Measurements from ENCODE around the gene EEIG2. TPM values are rescaled to one million over a fixed set of nuclear protein-coding genes. Genes with fewer than 3 reads are reported as not detected.
"Not testable (repeated sequence)": the region's sequence is repeated elsewhere in the genome, so short reads cannot be mapped to it uniquely, and the experiment has no call there.

EEIG2 gene
- total RNA-seq, 2 experiments from 2014 or later = 7.8 to 7.9 TPM

DNA sequence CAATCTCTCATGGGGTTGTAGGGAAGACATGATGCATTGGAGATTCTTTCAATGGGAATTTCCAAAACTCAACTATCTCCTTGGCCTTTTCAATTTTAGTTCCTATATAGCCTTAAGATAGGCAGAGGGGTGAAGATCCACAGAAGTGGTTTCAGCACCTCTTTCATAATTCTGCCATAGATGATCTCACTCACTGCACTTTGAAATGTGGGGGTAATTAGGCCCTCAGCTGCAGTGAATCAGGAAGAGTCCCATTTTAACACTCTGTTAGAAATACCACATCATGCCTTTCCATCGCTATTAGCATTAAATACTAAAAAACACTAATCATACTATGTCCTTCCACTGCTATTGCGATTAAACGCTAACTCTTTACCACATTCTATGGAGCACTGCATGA, 25.1 kb upstream of the EEIG2 start:
- DNase-seq = no peak
- peaks cover 9% of the 10 kb centered on the region for H3K4me1 Mint-ChIP-seq
- H3K36me3 Mint-ChIP-seq = no peaks in the 10 kb centered on the region
- H3K27me3 Mint-ChIP-seq = no peaks in the 10 kb centered on the region
- H3K4me3 Mint-ChIP-seq = no peak overlapping the region
- peaks cover 3% of the 10 kb centered on the region for H3K9me3 Mint-ChIP-seq
- no peak overlapping the region for H3K27ac Mint-ChIP-seq

DNA sequence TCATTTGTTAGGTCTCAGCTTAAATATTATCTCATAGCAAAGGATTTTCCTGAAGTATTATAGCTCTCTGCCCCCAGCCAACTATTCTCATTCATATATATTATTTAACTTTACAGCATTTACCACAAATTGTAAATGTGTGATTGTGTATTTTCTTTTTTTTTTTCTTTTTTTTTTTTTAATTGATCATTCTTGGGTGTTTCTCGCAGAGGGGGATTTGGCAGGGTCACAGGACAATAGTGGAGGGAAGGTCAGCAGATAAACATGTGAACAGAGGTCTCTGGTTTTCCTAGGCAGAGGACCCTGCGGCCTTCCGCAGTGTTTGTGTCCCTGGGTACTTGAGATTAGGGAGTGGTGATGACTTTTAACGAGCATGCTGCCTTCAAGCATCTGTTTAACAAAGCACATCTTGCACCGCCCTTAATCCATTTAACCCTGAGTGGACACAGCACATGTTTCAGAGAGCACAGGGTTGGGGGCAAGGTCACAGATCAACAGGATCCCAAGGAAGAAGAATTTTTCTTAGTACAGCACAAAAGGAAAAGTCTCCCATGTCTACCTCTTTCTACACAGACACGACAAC, 24.5 kb upstream of the EEIG2 start:
- not testable (repeated sequence) for H3K27me3 Mint-ChIP-seq, H3K36me3 Mint-ChIP-seq, H3K4me1 Mint-ChIP-seq, H3K4me3 Mint-ChIP-seq, DNase-seq, H3K27ac Mint-ChIP-seq, H3K9me3 Mint-ChIP-seq

DNA sequence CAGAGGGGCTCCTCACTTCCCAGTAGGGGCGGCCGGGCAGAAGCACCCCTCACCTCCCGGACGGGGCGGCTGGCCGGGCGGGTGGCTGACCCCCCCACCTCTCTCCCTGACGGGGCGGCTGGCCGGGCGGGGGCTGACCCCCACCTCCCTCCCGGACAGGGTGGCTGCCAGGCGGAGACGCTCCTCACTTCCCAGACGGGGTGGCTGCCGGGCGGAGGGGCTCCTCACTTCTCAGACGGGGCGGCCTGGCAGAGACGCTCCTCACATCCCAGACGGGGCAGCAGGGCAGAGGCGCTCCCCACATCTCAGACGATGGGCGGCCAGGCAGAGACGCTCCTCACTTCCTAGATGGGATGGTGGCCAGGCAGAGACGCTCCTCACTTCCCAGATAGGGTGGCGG, 23.9 kb upstream of the EEIG2 start:
- H3K27ac Mint-ChIP-seq, H3K4me1 Mint-ChIP-seq: not testable (repeated sequence)

DNA sequence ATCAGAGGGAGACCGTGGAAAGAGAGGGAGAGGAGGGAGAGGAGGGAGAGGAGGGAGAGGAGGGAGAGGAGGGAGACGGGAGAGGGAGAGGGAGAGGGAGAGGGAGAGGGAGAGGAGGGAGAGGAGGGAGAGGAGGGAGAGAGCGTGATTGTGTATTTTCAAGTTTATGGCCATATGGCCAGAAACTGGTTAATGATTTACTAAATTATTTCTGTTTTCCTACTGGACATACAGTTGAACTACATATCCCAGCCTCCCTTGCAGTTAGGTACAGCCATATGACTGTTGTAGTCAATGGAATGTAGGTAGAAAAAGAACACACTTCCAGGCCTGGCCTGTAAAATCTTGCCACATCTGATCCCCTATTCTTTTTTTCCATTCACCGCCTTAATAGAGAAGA, 23.1 kb upstream of the EEIG2 start:
- H3K27me3 Mint-ChIP-seq, H3K4me3 Mint-ChIP-seq, H3K9me3 Mint-ChIP-seq, H3K36me3 Mint-ChIP-seq, H3K4me1 Mint-ChIP-seq, DNase-seq, H3K27ac Mint-ChIP-seq: not testable (repeated sequence)

More for the DNA sequence above, 23.9 kb upstream of the EEIG2 start:
- not testable (repeated sequence) for H3K27me3 Mint-ChIP-seq, H3K4me3 Mint-ChIP-seq, DNase-seq, H3K36me3 Mint-ChIP-seq, H3K9me3 Mint-ChIP-seq

DNA sequence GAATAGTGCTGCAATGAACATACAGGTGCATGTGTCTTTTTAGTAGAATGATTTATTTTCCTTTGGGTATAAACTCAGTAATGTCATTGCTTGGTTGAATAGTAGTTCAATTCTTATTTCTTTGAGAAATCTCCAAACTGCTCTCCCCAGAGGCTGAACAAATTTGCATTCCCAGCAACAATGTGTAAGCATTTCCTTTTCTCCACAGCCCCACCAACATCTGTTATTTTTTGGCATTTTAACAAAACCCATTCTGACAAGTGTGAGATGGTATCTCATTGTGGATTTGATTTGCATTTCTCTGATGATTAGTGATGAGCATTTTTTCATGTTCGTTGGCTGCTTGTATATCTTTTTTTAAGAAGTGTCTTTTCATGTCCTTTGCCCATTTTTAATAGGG, 21.9 kb upstream of the EEIG2 start:
- DNase-seq = no peak
- peaks cover 3% of the 10 kb centered on the region for H3K9me3 Mint-ChIP-seq
- H3K27ac Mint-ChIP-seq = no peak overlapping the region
- H3K27me3 Mint-ChIP-seq = no peaks in the 10 kb centered on the region
- no peaks in the 10 kb centered on the region for H3K36me3 Mint-ChIP-seq
- H3K4me1 Mint-ChIP-seq = peaks cover 9% of the 10 kb centered on the region
- H3K4me3 Mint-ChIP-seq = no peak overlapping the region

DNA sequence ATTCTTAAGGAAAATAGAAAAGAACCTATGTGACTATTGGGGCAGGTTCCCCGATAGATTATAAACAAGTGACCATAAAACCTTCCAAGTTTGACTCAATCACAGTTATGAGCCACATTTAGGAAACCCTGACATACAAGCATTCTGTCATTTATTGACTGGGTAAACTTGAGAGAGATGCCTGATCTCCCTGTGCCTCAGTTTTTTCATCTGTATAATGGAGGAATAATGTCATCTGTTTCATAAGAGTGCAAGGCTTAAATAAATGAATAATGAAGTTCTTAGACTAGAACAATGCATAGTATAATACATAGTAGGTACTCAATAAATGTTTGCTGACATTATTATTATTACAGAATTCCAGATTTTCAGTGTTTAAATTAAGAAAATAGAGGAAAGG, 18.9 kb upstream of the EEIG2 start:
- H3K9me3 Mint-ChIP-seq = peaks cover 3% of the 10 kb centered on the region
- H3K4me3 Mint-ChIP-seq = no peak overlapping the region
- H3K36me3 Mint-ChIP-seq = no peaks in the 10 kb centered on the region

DNA sequence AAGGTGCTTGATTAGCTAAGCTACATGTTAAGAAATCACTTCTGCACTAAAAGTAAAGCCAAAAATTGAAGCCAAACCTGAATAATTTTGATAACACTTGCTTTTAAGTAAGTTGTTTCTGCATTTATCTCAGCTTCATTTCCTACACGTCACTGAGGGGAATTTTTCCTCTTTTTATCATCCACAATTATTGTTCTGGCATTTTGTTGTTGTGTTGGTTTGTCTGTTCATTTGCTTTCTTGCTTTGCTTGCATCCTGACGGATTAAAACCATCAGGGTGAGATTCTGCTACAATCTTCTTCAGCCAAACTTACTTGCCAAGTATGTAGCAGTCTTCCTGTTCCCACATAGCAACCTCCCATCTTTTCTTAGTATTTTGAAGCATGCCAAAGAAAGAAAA, 18.0 kb upstream of the EEIG2 start:
- H3K4me1 Mint-ChIP-seq = peaks cover 3% of the 10 kb centered on the region
- H3K9me3 Mint-ChIP-seq = peaks cover 3% of the 10 kb centered on the region
- H3K4me3 Mint-ChIP-seq = no peak overlapping the region
- no peaks in the 10 kb centered on the region for H3K36me3 Mint-ChIP-seq
- no peak for DNase-seq
- H3K27me3 Mint-ChIP-seq = peaks cover 10% of the 10 kb centered on the region
- no peak overlapping the region for H3K27ac Mint-ChIP-seq

More for the DNA sequence above, 18.9 kb upstream of the EEIG2 start:
- no peak for DNase-seq
- Mint-ChIP-seq H3K27me3 (peaks cover 6% of the 10 kb centered on the region), H3K27ac (no peak overlapping the region), H3K4me1 (peaks cover 3% of the 10 kb centered on the region)

DNA sequence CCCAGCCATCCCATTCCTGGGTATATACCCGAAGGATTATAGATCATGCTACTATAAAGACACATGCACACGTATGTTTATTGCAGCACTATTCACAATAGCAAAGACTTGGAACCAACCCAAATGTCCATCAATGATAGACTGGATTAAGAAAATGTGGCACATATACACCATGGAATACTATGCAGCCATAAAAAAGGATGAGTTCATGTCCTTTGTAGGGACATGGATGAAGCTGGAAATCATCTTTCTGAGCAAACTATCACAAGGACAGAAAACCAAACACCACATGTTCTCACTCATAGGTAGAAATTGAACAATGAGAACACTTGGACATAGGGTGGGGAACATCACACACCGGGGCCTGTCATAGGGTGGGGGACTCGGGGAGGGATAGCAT, 12.4 kb upstream of the EEIG2 start:
- H3K27me3 Mint-ChIP-seq = peaks cover 17% of the 10 kb centered on the region
- H3K4me1 Mint-ChIP-seq, H3K4me3 Mint-ChIP-seq, H3K36me3 Mint-ChIP-seq, H3K9me3 Mint-ChIP-seq, H3K27ac Mint-ChIP-seq, DNase-seq: not testable (repeated sequence)

DNA sequence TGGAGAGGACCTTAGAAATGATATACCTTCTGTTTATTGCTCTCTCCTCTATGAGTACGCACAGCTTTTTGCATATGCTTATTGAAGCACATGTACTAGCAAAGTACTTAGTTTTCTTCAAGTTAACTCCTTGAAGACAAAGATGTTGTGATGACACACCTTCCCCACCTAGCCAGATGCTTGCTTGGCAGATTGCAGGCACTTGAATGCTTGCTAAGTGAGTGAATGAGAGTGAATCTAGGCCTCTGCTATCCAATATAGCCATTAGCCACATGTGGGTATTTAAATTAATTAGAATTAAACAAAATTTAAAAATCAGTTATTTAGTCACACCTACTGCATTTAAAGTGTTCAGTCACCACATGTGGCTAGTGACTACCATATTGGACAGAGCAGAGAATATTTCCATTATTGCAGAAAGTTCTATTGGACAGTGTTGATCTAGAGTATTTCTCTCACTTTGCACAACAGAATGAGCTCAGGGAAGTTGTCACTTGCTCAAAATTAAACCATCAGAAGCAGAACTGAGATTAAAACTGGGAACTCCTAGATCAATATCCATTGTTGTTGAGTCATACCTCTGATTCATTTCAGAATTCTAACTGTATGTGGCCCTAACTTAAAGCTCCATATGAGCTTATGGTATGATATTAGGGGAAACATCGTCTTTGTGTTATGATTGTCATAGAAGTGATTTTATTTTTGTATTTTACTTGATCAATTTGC, 8.6 kb upstream of the EEIG2 start:
- H3K4me1 Mint-ChIP-seq = peaks cover 3% of the 10 kb centered on the region
- peaks cover 8% of the 10 kb centered on the region for H3K27me3 Mint-ChIP-seq
- no peak overlapping the region for H3K4me3 Mint-ChIP-seq
- H3K9me3 Mint-ChIP-seq = no peaks in the 10 kb centered on the region
- H3K36me3 Mint-ChIP-seq = no peaks in the 10 kb centered on the region
- no peak for DNase-seq
- H3K27ac Mint-ChIP-seq = no peak overlapping the region

DNA sequence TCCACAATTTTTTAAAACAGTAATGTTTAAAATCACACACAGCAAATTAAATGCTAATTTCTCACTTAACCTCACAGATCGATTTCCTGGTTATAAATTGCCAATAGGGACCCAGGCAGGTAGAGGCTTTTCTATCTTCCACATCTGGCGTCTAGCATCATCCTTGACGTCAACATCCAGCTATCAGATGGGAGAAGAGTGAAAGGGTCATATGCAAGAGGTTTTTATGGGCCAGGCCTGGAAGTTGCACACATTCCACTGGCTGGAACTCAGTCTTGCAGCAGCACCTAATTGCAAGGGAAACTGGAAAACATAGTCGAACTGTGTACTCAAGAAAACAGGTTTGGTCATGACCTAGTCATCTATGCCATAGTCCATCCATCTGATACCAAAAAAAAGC, 6.0 kb upstream of the EEIG2 start:
- peaks cover 3% of the 10 kb centered on the region for H3K4me1 Mint-ChIP-seq
- no peaks in the 10 kb centered on the region for H3K36me3 Mint-ChIP-seq
- H3K4me3 Mint-ChIP-seq = no peak overlapping the region
- H3K27ac Mint-ChIP-seq = no peak overlapping the region
- peaks cover 6% of the 10 kb centered on the region for H3K27me3 Mint-ChIP-seq
- DNase-seq = no peak
- no peaks in the 10 kb centered on the region for H3K9me3 Mint-ChIP-seq

DNA sequence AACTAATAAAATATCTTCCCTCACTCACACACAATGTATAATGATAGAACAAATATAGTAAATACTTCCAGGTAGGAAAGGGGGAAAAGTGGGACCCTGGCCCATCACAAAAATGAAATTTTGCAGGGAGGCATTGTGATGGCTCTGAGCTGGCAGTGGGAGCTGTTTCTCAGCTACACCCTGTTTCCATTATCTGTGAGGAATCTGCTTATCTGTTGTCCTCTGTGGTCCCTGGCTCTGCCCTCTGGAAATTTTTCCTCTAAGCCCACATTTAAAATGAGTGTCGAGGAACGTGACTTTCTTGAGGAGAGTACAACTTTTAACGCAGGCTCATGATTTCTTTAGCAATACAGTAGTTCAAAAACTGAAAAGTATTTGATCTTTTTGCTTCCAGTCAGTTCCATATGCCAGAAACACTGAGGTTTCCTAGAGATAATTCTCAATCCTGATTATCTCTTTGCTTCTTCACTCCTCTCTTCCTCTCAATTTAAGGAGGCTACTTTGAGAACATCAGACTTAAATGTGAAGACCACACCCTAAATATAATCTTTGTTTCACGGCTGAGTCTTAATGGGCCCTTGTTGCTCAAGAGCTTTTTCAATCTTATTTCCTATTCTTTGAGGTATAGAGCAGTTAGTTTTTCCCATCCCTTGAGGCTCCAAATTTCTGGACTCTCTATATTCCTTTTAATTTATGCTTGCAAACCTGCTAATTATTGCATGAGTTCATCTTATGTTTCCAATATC, 5.0 kb upstream of the EEIG2 start:
- no peaks in the 10 kb centered on the region for H3K9me3 Mint-ChIP-seq
- H3K36me3 Mint-ChIP-seq = no peaks in the 10 kb centered on the region
- H3K4me3 Mint-ChIP-seq = no peak overlapping the region
- H3K27me3 Mint-ChIP-seq = no peaks in the 10 kb centered on the region
- DNase-seq = no peak
- H3K4me1 Mint-ChIP-seq = peaks cover 9% of the 10 kb centered on the region
- no peak overlapping the region for H3K27ac Mint-ChIP-seq

DNA sequence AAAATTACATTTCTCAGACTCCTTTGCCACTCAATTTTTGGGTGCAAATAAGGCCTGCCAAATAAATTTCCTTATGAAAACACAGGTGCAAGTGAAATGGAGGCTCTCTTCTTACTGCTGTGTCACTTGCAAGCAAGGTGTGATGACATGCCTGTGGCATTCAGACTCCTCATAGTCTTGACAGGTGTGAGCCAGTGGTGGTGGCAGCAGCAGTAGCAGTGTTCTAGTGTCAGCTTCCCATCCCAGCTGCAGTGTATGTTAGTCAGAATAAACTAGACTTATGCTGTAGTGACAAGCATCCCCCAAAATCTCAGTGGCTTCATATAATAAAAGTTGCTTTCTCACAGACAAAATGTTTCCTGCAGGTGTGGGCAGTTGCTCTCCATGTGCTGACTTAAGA, 3.8 kb upstream of the EEIG2 start:
- Mint-ChIP-seq H3K9me3 (no peaks in the 10 kb centered on the region), H3K27me3 (no peaks in the 10 kb centered on the region), H3K27ac (no peak overlapping the region), H3K4me1 (peaks cover 14% of the 10 kb centered on the region), H3K36me3 (no peaks in the 10 kb centered on the region), H3K4me3 (no peak overlapping the region)
- no peak for DNase-seq

DNA sequence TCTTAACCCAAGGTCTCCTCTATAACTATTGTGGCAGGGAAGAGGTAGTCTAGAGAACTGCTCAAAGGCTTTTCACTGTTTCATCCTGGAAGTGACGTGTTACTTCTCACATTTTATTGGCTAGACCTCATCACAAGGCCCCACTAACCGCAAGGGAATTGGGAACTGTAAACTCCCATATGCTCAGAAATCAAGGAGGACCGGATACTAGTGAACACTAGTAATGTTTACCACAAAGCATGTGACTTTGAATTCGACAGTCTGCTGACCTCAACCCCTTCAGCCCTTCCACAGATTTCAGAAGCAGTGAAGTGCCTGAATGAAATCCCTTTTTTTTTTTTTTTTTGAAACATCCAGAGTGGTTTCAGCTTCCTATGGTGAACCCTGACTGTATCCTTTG, 3.4 kb upstream of the EEIG2 start:
- Mint-ChIP-seq H3K36me3 (no peaks in the 10 kb centered on the region), H3K4me1 (peaks cover 13% of the 10 kb centered on the region), H3K27ac (no peak overlapping the region), H3K9me3 (no peaks in the 10 kb centered on the region), H3K4me3 (no peak overlapping the region), H3K27me3 (no peaks in the 10 kb centered on the region)
- no peak for DNase-seq

DNA sequence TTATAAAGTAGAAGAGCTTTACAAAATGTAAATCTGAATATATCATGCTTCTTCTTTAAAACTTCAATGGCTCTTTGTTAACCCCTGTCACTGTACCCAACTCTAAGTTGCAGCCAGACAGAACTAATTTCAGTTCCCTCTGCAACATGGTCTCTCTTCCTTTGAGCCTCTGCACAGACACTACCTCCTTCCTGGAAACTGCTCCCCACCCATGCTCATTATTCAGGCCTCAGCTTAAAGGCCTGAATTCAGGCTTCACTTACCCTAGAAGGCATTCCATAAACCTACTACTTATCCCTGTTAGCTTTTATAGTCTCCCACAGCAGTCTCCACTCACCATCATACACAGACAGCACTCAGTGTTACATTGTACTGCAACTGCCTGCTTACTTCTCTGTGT, 2.6 kb upstream of the EEIG2 start:
- H3K27ac Mint-ChIP-seq = no peak overlapping the region
- no peak for DNase-seq

DNA sequence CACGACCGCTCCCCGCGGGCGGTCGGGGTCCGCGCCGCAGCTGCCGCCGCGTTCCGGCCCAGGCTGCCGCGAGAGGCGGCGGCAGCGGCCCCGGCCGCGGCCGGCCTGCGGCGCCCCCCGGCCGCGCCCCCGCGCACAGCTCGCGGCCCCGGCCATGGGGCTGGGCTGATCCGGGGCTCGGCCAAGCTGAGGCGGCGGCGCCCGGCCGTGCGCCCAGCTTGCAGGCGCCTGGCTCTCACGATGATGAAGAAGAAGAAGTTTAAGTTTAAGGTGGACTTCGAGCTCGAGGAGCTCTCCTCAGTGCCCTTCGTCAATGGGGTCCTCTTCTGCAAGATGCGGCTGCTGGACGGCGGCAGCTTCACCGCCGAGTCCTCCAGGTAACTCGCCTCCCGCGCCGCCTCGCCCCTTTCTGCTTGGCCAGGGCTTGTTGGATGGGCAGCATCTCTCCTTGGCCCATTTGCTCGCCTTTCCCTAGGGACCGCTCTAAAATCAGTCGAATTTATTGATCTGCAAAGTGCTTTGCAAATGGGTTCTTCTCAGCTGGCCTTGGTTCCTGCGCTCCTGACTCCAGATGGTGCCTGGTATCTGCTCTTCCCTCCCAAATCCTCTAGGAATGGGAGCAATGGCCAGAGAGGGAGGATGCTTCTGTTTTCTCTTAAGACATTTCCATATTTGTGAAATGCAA, 431 bp downstream of the EEIG2 start:
- no peaks in the 10 kb centered on the region for H3K36me3 Mint-ChIP-seq
- peak overlapping the region; percentile 27 for H3K27ac Mint-ChIP-seq
- no peak for DNase-seq
- H3K9me3 Mint-ChIP-seq = no peaks in the 10 kb centered on the region
- no peaks in the 10 kb centered on the region for H3K27me3 Mint-ChIP-seq
- peak overlapping the region; percentile 83 for H3K4me3 Mint-ChIP-seq
- H3K4me1 Mint-ChIP-seq = peaks cover 29% of the 10 kb centered on the region

More for the DNA sequence above, 2.6 kb upstream of the EEIG2 start:
- Mint-ChIP-seq H3K27me3 (no peaks in the 10 kb centered on the region), H3K9me3 (no peaks in the 10 kb centered on the region), H3K4me3 (no peak overlapping the region), H3K36me3 (no peaks in the 10 kb centered on the region), H3K4me1 (peaks cover 18% of the 10 kb centered on the region)

Measured in activated naive CD8-positive, alpha-beta T cell treated with anti-CD3 and anti-CD28 coated beads for 36 hours (primary cell).